Spleen (tissue), 11 donors: Measurements from ENCODE around the gene LRRC8B. TPM values are rescaled to one million over a fixed set of nuclear protein-coding genes. Genes with fewer than 3 reads are reported as not detected.

Experiments
- DNase-seq: peaks from one replicate; pipeline ENCODE4 v3.0.0-alpha.2; 2020
- H3K27ac ChIP-seq, 8 donors: fragments of 200-600 bp; sonication (generic) in 7 of 8; 1 replicate in 4 of 8; 2 replicates in 4 of 8; pipeline versions ENCODE4 v1.5.0 to v1.8.0; 2016 to 2021; ENCODE audit warnings: inconsistent platforms in 4 of 8, mild to moderate bottlenecking in 4 of 8, moderate library complexity in 1 of 8
- H3K27me3 ChIP-seq, 7 donors: fragments of 200-600 bp; sonication (generic) in 6 of 7; replicated peaks in 1 of 7; 1 replicate in 4 of 7; 2 replicates in 3 of 7; pipeline versions ENCODE4 v1.5.0 to v1.8.0; 2016 to 2021; ENCODE audit warnings: inconsistent platforms in 3 of 7, mild to moderate bottlenecking in 1 of 7
- H3K36me3 ChIP-seq, 6 donors: fragments of 200-600 bp; sonication (generic) in 5 of 6; 1 replicate in 4 of 6; 2 replicates in 2 of 6; pipeline versions ENCODE4 v1.5.0 to v1.8.0; 2016 to 2021; ENCODE audit warnings: inconsistent platforms in 2 of 6
- H3K4me1 ChIP-seq, 6 donors: fragments of 200-600 bp; sonication (generic) in 5 of 6; 1 replicate in 3 of 6; 2 replicates in 3 of 6; pipeline versions ENCODE4 v1.5.0 to v1.8.0; 2016 to 2021; ENCODE audit warnings: inconsistent platforms in 3 of 6
- H3K4me3 ChIP-seq, 8 donors: fragments of 200-600 bp; sonication (generic) in 7 of 8; 1 replicate in 4 of 8; 2 replicates in 4 of 8; pipeline versions ENCODE4 v1.5.0 to v1.8.0; 2016 to 2021; ENCODE audit warnings: inconsistent platforms in 4 of 8, mild to moderate bottlenecking in 4 of 8, moderate library complexity in 2 of 8
- H3K9me3 ChIP-seq, 8 donors: fragments of 200-600 bp; sonication (generic) in 7 of 8; 1 replicate in 4 of 8; 2 replicates in 4 of 8; pipeline versions ENCODE4 v1.5.0 to v1.8.0; 2016 to 2021; ENCODE audit warnings: inconsistent platforms in 4 of 8
- CTCF ChIP-seq, 11 experiments: fragments of 200-600 bp in 7 of 11; fragments of 450-650 bp in 4 of 11; sonication (generic) in 4 of 11; IDR thresholded peaks in 8 of 11; conservative IDR thresholded peaks in 3 of 11; 1 replicate in 7 of 11; 2 replicates in 4 of 11; pipeline versions ENCODE4 v1.4.0 to v1.8.0; 2016 to 2021; ENCODE audit warnings: antibody characterized with exemption in 11 of 11, inconsistent platforms in 4 of 11, mild to moderate bottlenecking in 1 of 11
- POLR2A ChIP-seq, 3 donors: fragments of 450-650 bp; IDR thresholded peaks; one replicate each; pipeline ENCODE4 v1.5.1; 2017; ENCODE audit warnings: antibody characterized with exemption in 3 of 3, mild to moderate bottlenecking in 1 of 3
- POLR2AphosphoS5 ChIP-seq, 3 donors: sonication (generic); formaldehyde crosslinking; IDR thresholded peaks; one replicate each; pipeline ENCODE4 v1.5.1; 2017; ENCODE audit warnings: antibody characterized with exemption in 3 of 3
- WGBS, 5 donors: extraction: QIAGEN DNeasy Blood & Tissue Kit in 3 of 5; methylation state at CpG; one replicate each; pipeline versions ENCODE4 v1.1.5 to v1.1.7; 2013 to 2018; 5-methylcytosine and 5-hydroxymethylcytosine counted together
- intact Hi-C: fragments of 100-400 bp; cut with DNase I; formaldehyde crosslinking; loops from one replicate; pipeline ENCODE4 v1.15.0; 2023; ENCODE audit warnings: low total_unique reads
- polyA plus RNA-seq, 3 donors: library from polyadenylated mRNA; stranded (reverse); fragments of 200-250 nt; gene quantifications; one replicate each; pipeline ENCODE4 v1.2.1, GENCODE V29; 2013
- total RNA-seq, 7 donors: library from RNA; depleted of rRNA in 3 of 7; stranded (reverse); fragments of >200 nt in 3 of 7; fragmentation: NEBNext Ultra II Directional in 4 of 7; extraction: Animal tissue kit (Norgen Biotek cat#: 25700) in 4 of 7; gene quantifications; one replicate each; pipeline versions ENCODE4 v1.1.0 to v1.2.1, GENCODE V29; 2016 to 2021
- donor health status: healthy with polysubstance abuse.
- donor health status: DM: no; HTN: no; CAD: no; lungs with moderate emphysema.
- donor health status: DM: no; HTN: no; CAD: no.
- donor health status: Bipolar disorder and iron deficiency.
- donor health status: healthy.
- donor health status: DM: no; HTN: no; CAD: no.
- donor health status: DM: yes; HTN: yes; CAD: no.

Gene LRRC8B
- total and polyA plus RNA-seq, 10 donors = 1.7 to 22.5 (median 13.1) TPM

- peaks cover 0 to 14% (median 0%) of the 10 kb centered on the region in 6 donors for H3K4me1 ChIP-seq
These were observed 55.4 kb downstream of the LRRC8B start for GRCh38 chr1:89580036-89580435.

GRCh38 chr1:89581859-89582258 lies 57.2 kb downstream of the LRRC8B start:
- no peak overlapping the region for H3K4me3 ChIP-seq
- H3K4me1 ChIP-seq = peaks cover 0 to 14% (median 0%) of the 10 kb centered on the region in 6 donors
- H3K27ac ChIP-seq = no peak overlapping the region
- H3K9me3 ChIP-seq = no peaks in the 10 kb centered on the region
- DNase-seq = no peak
- intact Hi-C loops = no loop called here
- H3K27me3 ChIP-seq = no peaks in the 10 kb centered on the region
- no peak for TF ChIP-seq POLR2A (IDR thresholded peaks at IDR 0.05)
- peaks cover 0 to 65% (median 20%) of the 10 kb centered on the region in 6 donors for H3K36me3 ChIP-seq
- 91 to 100% (median 95%) methylated on average over 1 of the region's 1 CpG for WGBS, 5 donors

More at GRCh38 chr1:89580036-89580435, 55.4 kb downstream of the LRRC8B start:
- Histone ChIP-seq H3K9me3 (no peaks in the 10 kb centered on the region), H3K27me3 (no peaks in the 10 kb centered on the region), H3K27ac (no peak overlapping the region), H3K4me3 (no peak overlapping the region), H3K36me3 (peaks cover 0 to 59% (median 20%) of the 10 kb centered on the region in 6 donors)
- WGBS, 5 donors = 95 to 99% (median 98%) methylated on average over 7 of the region's 7 CpGs
- TF ChIP-seq CTCF (IDR thresholded peaks at IDR 0.05 in 8 of 11, conservative IDR thresholded peaks at IDR 0.05 in 3 of 11) (no peak), POLR2A (IDR thresholded peaks at IDR 0.05) (no peak), POLR2AphosphoS5 (IDR thresholded peaks at IDR 0.05) (no peak)
- DNase-seq = no peak
- intact Hi-C loops = no loop called here

GRCh38 chr1:89582571-89582970 lies 57.9 kb downstream of the LRRC8B start:
- H3K9me3 ChIP-seq = no peaks in the 10 kb centered on the region
- DNase-seq = no peak
- H3K4me3 ChIP-seq = no peak overlapping the region
- intact Hi-C loops = no loop called here
- 89 to 94% (median 90%) methylated on average over 9 of the region's 9 CpGs for WGBS, 5 donors
- H3K4me1 ChIP-seq = peaks cover 0 to 14% (median 0%) of the 10 kb centered on the region in 6 donors
- H3K27me3 ChIP-seq = no peaks in the 10 kb centered on the region
- H3K27ac ChIP-seq = no peak overlapping the region
- TF ChIP-seq POLR2AphosphoS5 (IDR thresholded peaks at IDR 0.05) (no peak), POLR2A (IDR thresholded peaks at IDR 0.05) (no peak), CTCF (IDR thresholded peaks at IDR 0.05 in 8 of 11, conservative IDR thresholded peaks at IDR 0.05 in 3 of 11) (no peak)
- H3K36me3 ChIP-seq = peaks cover 0 to 65% (median 20%) of the 10 kb centered on the region in 6 donors

- TF ChIP-seq CTCF (IDR thresholded peaks at IDR 0.05 in 8 of 11, conservative IDR thresholded peaks at IDR 0.05 in 3 of 11) (no peak), POLR2A (IDR thresholded peaks at IDR 0.05) (no peak), POLR2AphosphoS5 (IDR thresholded peaks at IDR 0.05) (no peak)
- H3K27me3 ChIP-seq = no peaks in the 10 kb centered on the region
- WGBS, 5 donors = 89 to 95% (median 90%) methylated on average over 2 of the region's 2 CpGs
- intact Hi-C loops = no loop called here
- DNase-seq = no peak
- no peaks in the 10 kb centered on the region for H3K4me1 ChIP-seq
- no peaks in the 10 kb centered on the region for H3K9me3 ChIP-seq
- peaks cover 0 to 69% (median 20%) of the 10 kb centered on the region in 6 donors for H3K36me3 ChIP-seq
- H3K27ac ChIP-seq = no peak overlapping the region
- no peak overlapping the region for H3K4me3 ChIP-seq
These were observed 59.6 kb downstream of the LRRC8B start for GRCh38 chr1:89584211-89584610.

- H3K4me3 ChIP-seq = no peak overlapping the region
- H3K27me3 ChIP-seq = no peaks in the 10 kb centered on the region
- no peaks in the 10 kb centered on the region for H3K9me3 ChIP-seq
- no peaks in the 10 kb centered on the region for H3K4me1 ChIP-seq
- intact Hi-C loops = no loop called here
- 83 to 94% (median 89%) methylated on average over 3 of the region's 3 CpGs for WGBS, 5 donors
- H3K27ac ChIP-seq = no peak overlapping the region
- peaks cover 0 to 65% (median 20%) of the 10 kb centered on the region in 6 donors for H3K36me3 ChIP-seq
- DNase-seq = no peak
- no peak for TF ChIP-seq POLR2AphosphoS5 (IDR thresholded peaks at IDR 0.05)
- no peak for TF ChIP-seq POLR2A (IDR thresholded peaks at IDR 0.05)
- TF ChIP-seq CTCF (IDR thresholded peaks at IDR 0.05 in 8 of 11, conservative IDR thresholded peaks at IDR 0.05 in 3 of 11) = no peak
These were observed 60.2 kb downstream of the LRRC8B start for GRCh38 chr1:89584781-89585180.
